Kidney (tissue), 14 donors: Measurements from ENCODE around the gene GBA3. TPM values are rescaled to one million over a fixed set of nuclear protein-coding genes. Genes with fewer than 3 reads are reported as not detected.

Source experiments
- DNase-seq, 5 donors: peaks; one replicate each; pipeline ENCODE4 v3.0.0-alpha.2; 2013 to 2020
- FAIRE-seq: peaks from 2 replicates; lab custom pipeline; 2012; peaks lifted over from hg19 to GRCh38; lab: Jason Lieb, UNC
- H3K27ac ChIP-seq, 2 donors: one replicate each; pipeline ENCODE4 v1.7.0; 2013; ENCODE audit warnings: low read depth in 2 of 2, low read length in 2 of 2, inconsistent platforms in 1 of 2
- H3K27me3 ChIP-seq: one replicate; pipeline ENCODE4 v1.7.1; 2013; ENCODE audit warnings: low read length, inconsistent platforms; ENCODE audit not compliant: control insufficient read depth, insufficient read depth
- H3K36me3 ChIP-seq, 3 donors: one replicate each; pipeline versions ENCODE4 v1.7.0 to v1.7.1; 2013; ENCODE audit warnings: low read length in 3 of 3, control low read depth in 1 of 3, inconsistent platforms in 1 of 3; ENCODE audit not compliant: insufficient read depth in 3 of 3, control insufficient read depth in 2 of 3
- H3K4me1 ChIP-seq, 3 donors: one replicate each; pipeline versions ENCODE4 v1.7.0 to v1.7.1; 2013; ENCODE audit warnings: low read length in 3 of 3, inconsistent platforms in 1 of 3, low read depth in 1 of 3; ENCODE audit not compliant: control insufficient read depth in 2 of 3, insufficient read depth in 2 of 3
- H3K4me3 ChIP-seq, 3 donors: one replicate each; pipeline versions ENCODE4 v1.7.0 to v1.8.1; 2013; ENCODE audit warnings: low read length in 3 of 3, control low read depth in 1 of 3, inconsistent platforms in 1 of 3
- H3K9ac ChIP-seq, 3 donors: one replicate each; pipeline versions ENCODE4 v1.7.0 to v1.7.1; 2013; ENCODE audit warnings: low read length in 3 of 3, control low read depth in 1 of 3, inconsistent platforms in 1 of 3
- H3K9me3 ChIP-seq, 3 donors: one replicate each; pipeline versions ENCODE4 v1.7.0 to v1.7.1; 2013; ENCODE audit warnings: low read length in 3 of 3, control low read depth in 1 of 3, inconsistent platforms in 1 of 3; ENCODE audit not compliant: control insufficient read depth in 2 of 3, insufficient read depth in 1 of 3
- CTCF ChIP-seq: IDR thresholded peaks from 3 replicates; pipeline ENCODE4 v1.5.1; 2012; ENCODE audit warnings: mild to moderate bottlenecking, moderate library complexity, borderline replicate concordance; ENCODE audit not compliant: insufficient read depth; ENCODE audit errors: extremely low read depth
- intact Hi-C: fragments of 100-400 bp; cut with DNase I; formaldehyde crosslinking; loops from one replicate; pipeline ENCODE4 v1.11.1; 2022
- polyA plus RNA-seq: library from polyadenylated mRNA; stranded (reverse); fragments of 350-450 nt; fragmentation: Illumina TruSeq; extraction: RNeasy Lipid Tissue Mini Kit (QIAGEN cat#74804); gene quantifications from one replicate; pipeline ENCODE4 v1.2.3, GENCODE V29; 2014; ENCODE audit warnings: low read depth, low replicate concordance; ENCODE audit not compliant: insufficient read depth
- total RNA-seq: library from RNA; stranded (reverse); fragmentation: NEBNext Ultra II Directional; extraction: Animal tissue kit (Norgen Biotek cat#: 25700); gene quantifications from one replicate; pipeline ENCODE4 v1.2.1, GENCODE V29; 2021
- donor health status: control.
- donor health status: control.
- donor health status: control.
- donor health status: control.
- donor health status: control.
- donor health status: DM: yes; HTN: yes; CAD: no.
- donor health status: Normal renal cell carcinoma (clear cell type).

GBA3 gene
- total and polyA plus RNA-seq, 2 donors from 2014 or later, result 40.9 to 59.0 TPM

- H3K9ac ChIP-seq, result no peak overlapping the region
- no peaks in the 10 kb centered on the region for H3K27me3 ChIP-seq
- FAIRE-seq, result no peak
- DNase-seq, result no peak
- H3K9me3 ChIP-seq, result no peaks in the 10 kb centered on the region
- H3K4me1 ChIP-seq, result no peaks in the 10 kb centered on the region
- no peak overlapping the region for H3K4me3 ChIP-seq
- no peak for TF ChIP-seq CTCF
- H3K27ac ChIP-seq, result no peak overlapping the region
- H3K36me3 ChIP-seq, result no peaks in the 10 kb centered on the region
- intact Hi-C loops, result no loop called here
Measured at GRCh38 chr4:22842360-22843018, 149.8 kb downstream of the GBA3 start.

- H3K36me3 ChIP-seq, result no peaks in the 10 kb centered on the region
- no peak for DNase-seq
- intact Hi-C loops, result no loop called here
- no peak for FAIRE-seq
- H3K4me3 ChIP-seq, result no peak overlapping the region
- no peak overlapping the region for H3K27ac ChIP-seq
- TF ChIP-seq CTCF, result no peak
- no peaks in the 10 kb centered on the region for H3K9me3 ChIP-seq
- H3K9ac ChIP-seq, result no peak overlapping the region
- peaks cover 0 to 9% (median 0%) of the 10 kb centered on the region in 3 donors for H3K4me1 ChIP-seq
- H3K27me3 ChIP-seq, result no peaks in the 10 kb centered on the region
Measured at GRCh38 chr4:22848332-22848731, 155.6 kb downstream of the GBA3 start.

- DNase-seq (no peak), FAIRE-seq (no peak)
- Histone ChIP-seq H3K4me3 (no peak overlapping the region), H3K9me3 (no peaks in the 10 kb centered on the region), H3K4me1 (peaks cover 0 to 9% (median 0%) of the 10 kb centered on the region in 3 donors), H3K27ac (no peak overlapping the region), H3K27me3 (no peaks in the 10 kb centered on the region), H3K36me3 (no peaks in the 10 kb centered on the region), H3K9ac (no peak overlapping the region)
- TF ChIP-seq CTCF, result no peak
- intact Hi-C loops, result no loop called here
Measured at GRCh38 chr4:22850055-22850454, 157.3 kb downstream of the GBA3 start.
